Measurements from ENCODE around the gene C14orf119. TPM values are rescaled to one million over a fixed set of nuclear protein-coding genes. Genes with fewer than 3 reads are reported as not detected.

The C14orf119 gene
- total RNA-seq, 2 donors from 2014 or later = 20.3 to 32.3 TPM

DNA sequence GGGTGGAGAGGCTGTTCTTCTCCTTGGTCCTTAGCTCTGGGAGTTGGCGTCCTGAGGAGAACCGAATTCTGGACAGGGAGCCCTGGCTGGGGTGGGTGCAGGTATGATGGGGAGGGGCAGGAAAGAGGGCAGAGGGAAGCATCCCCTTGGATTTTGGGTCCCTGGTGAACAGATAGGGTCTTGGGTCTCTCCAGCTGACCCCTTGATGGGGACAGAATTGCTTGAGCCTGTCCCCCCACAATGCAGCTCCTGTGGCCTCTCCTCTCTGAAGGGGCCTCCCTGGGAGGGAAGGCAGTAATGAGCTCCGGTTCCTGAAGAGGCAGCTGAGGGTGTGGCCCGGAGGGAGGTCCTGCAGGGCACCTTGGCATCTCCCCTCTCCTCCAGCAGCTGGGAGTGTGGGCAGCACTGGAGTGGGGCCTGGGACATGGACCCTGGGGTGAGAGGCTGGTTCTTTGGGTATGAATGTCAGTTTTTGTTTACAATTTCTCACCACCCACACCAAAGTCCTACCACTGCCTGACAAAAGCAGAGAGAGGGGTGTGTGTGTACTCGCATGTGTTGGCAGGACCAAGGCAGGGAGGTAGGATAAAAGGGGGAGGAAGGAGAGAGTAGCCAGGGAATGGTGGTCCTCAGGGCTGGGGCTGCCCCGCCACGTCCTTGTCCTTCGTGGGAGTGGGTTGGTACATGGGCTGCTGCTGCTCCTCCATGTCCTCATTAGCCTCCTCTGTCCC lies 31.4 kb downstream of the C14orf119 start:
- DNase-seq (ENCODE audit: low spot score) = no peak
- Histone ChIP-seq H3K9me3 (no peaks in the 10 kb centered on the region), H3K27ac (peak overlapping the region in 1 of 2 donors; percentile 24), H3K27me3 (replicated peaks; ENCODE audit: insufficient read depth) (no peaks in the 10 kb centered on the region), H3K4me1 (replicated peaks) (peaks cover 3% of the 10 kb centered on the region), H3K36me3 (peaks cover 0 to 4% of the 10 kb centered on the region in 2 donors), H3K4me3 (no peak overlapping the region)
- intact Hi-C loops (cut with DNase I) = loop anchor here (10.0 kb wide), 1 partner anchor 178 kb away; the partner anchor contains the start of genes BCL2L2 and PPP1R3E
- WGBS = 76% methylated on average over 8 of the region's 8 CpGs
- TF ChIP-seq POLR2AphosphoS5 (IDR thresholded peaks at IDR 0.05) = no peak
- TF ChIP-seq, protein P1, sequence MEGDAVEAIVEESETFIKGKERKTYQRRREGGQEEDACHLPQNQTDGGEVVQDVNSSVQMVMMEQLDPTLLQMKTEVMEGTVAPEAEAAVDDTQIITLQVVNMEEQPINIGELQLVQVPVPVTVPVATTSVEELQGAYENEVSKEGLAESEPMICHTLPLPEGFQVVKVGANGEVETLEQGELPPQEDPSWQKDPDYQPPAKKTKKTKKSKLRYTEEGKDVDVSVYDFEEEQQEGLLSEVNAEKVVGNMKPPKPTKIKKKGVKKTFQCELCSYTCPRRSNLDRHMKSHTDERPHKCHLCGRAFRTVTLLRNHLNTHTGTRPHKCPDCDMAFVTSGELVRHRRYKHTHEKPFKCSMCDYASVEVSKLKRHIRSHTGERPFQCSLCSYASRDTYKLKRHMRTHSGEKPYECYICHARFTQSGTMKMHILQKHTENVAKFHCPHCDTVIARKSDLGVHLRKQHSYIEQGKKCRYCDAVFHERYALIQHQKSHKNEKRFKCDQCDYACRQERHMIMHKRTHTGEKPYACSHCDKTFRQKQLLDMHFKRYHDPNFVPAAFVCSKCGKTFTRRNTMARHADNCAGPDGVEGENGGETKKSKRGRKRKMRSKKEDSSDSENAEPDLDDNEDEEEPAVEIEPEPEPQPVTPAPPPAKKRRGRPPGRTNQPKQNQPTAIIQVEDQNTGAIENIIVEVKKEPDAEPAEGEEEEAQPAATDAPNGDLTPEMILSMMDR (IDR thresholded peaks at IDR 0.05) = no peak
- TF ChIP-seq POLR2A (IDR thresholded peaks at IDR 0.05) = no peak

GRCh38 chr14:23127861-23128260 lies 32.6 kb downstream of the C14orf119 start:
- no peak for DNase-seq (ENCODE audit: low spot score)
- H3K27me3 ChIP-seq (replicated peaks; ENCODE audit: insufficient read depth) = no peaks in the 10 kb centered on the region
- TF ChIP-seq POLR2A (IDR thresholded peaks at IDR 0.05) (no peak), POLR2AphosphoS5 (IDR thresholded peaks at IDR 0.05) (no peak)
- TF ChIP-seq, protein P1 (IDR thresholded peaks at IDR 0.05) = no peak
- no peak overlapping the region for H3K4me3 ChIP-seq
- H3K36me3 ChIP-seq = peaks cover 0 to 4% of the 10 kb centered on the region in 2 donors
- H3K4me1 ChIP-seq (replicated peaks) = peaks cover 3% of the 10 kb centered on the region
- intact Hi-C loops (cut with DNase I) = loop anchor here (10.0 kb wide), 1 partner anchor 177 kb away; the partner anchor contains the start of genes BCL2L2 and PPP1R3E
- no peaks in the 10 kb centered on the region for H3K9me3 ChIP-seq
- 90% methylated on average over 3 of the region's 3 CpGs for WGBS
- no peak overlapping the region for H3K27ac ChIP-seq

DNA sequence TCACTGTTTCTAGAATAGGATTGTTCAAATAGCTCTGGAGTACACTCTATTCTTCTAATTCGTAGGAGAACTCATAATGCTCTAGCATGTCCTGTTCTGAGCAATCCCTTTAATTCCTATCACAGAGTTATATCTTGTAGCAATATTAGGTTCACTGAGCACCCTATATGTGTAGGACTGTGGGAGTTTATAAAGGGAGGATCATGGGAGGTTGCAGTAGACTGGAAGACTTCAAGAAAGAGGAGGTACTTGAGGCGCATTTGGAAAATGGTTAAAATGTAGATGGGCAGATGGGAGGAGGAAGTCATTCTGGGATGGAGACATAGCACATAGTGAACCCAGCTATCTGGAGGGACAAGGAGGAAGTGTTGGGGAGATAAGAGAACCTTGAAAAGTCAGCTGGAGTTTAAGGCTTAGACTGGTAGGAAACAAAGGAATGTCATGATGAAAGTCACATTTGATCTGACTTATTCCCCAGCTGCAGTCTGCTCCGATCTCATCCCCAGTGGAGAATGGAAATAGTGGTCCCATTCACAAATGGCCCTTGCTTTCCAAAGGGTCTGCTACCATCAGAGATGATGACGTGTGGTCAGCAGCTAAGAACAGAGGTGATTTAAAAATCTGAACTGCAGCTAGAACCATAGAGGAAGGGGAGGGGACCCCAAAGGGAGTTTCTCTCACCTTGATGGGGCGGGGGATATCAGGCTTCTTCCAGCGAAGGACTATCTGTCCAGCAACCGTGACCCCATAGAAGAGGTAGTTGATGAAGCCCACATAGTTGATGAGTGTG lies 33.9 kb downstream of the C14orf119 start:
- Histone ChIP-seq H3K36me3 (peaks cover 0 to 4% of the 10 kb centered on the region in 2 donors), H3K4me3 (no peak overlapping the region), H3K27ac (peak overlapping the region; percentile 55 to 65), H3K4me1 (replicated peaks) (peaks cover 3% of the 10 kb centered on the region), H3K9me3 (no peaks in the 10 kb centered on the region), H3K27me3 (replicated peaks; ENCODE audit: insufficient read depth) (no peaks in the 10 kb centered on the region)
- TF ChIP-seq POLR2AphosphoS5 (IDR thresholded peaks at IDR 0.05) (no peak), POLR2A (IDR thresholded peaks at IDR 0.05) (no peak)
- TF ChIP-seq, protein P1 (IDR thresholded peaks at IDR 0.05) = no peak
- DNase-seq (ENCODE audit: low spot score) = no peak
- intact Hi-C loops (cut with DNase I) = loop anchor here (10.0 kb wide), 1 partner anchor 176 kb away; the partner anchor contains the start of genes BCL2L2 and PPP1R3E
- WGBS = 93% methylated on average over 7 of the region's 7 CpGs

GRCh38 chr14:23129759-23130316 lies 34.5 kb downstream of the C14orf119 start:
- Histone ChIP-seq H3K27ac (peak overlapping the region; percentile 65 to 72), H3K27me3 (replicated peaks; ENCODE audit: insufficient read depth) (no peaks in the 10 kb centered on the region), H3K9me3 (no peaks in the 10 kb centered on the region), H3K36me3 (peaks cover 0 to 4% of the 10 kb centered on the region in 2 donors), H3K4me1 (replicated peaks) (peaks cover 3% of the 10 kb centered on the region), H3K4me3 (no peak overlapping the region)
- TF ChIP-seq POLR2AphosphoS5 (IDR thresholded peaks at IDR 0.05) (peak; percentile 81), POLR2A (IDR thresholded peaks at IDR 0.05) (no peak)
- TF ChIP-seq, protein P1 (IDR thresholded peaks at IDR 0.05) = no peak
- intact Hi-C loops (cut with DNase I) = loop anchor here (10.0 kb wide), 1 partner anchor 175 kb away; the partner anchor contains the start of genes BCL2L2 and PPP1R3E
- peak; percentile 77 for DNase-seq (ENCODE audit: low spot score)
- WGBS = 64% methylated on average over 7 of the region's 7 CpGs

Measured in prostate gland (tissue), 2 donors.